Fibroblast of pulmonary artery (primary cell): Measurements from ENCODE around the gene STX8.
A peak's percentile ranks its signal among the peaks of the same experiment; 100 is the strongest.

Experiments
- DNase-seq: peaks from one replicate; pipeline ENCODE4 v3.0.0-alpha.2; 2010; ENCODE audit warnings: low read depth
- H3K4me3 ChIP-seq: replicated peaks from 2 replicates; pipeline ENCODE4 v1.5.1; 2011; ENCODE audit warnings: low read depth, mild to moderate bottlenecking, control low read depth, low read length, moderate library complexity
- CTCF ChIP-seq: IDR thresholded peaks from 2 replicates; pipeline ENCODE4 v1.5.1; 2011; ENCODE audit warnings: mild to moderate bottlenecking, control low read depth, low read length, inconsistent platforms; ENCODE audit errors: missing control alignments

Gene STX8

GRCh38 chr17:9470171-9470570, 105.4 kb downstream of the STX8 start:
- TF ChIP-seq CTCF, result no peak
- DNase-seq, result peak; percentile 50
- no peak overlapping the region for H3K4me3 ChIP-seq

GRCh38 chr17:9468937-9469336, 106.7 kb downstream of the STX8 start:
- DNase-seq, result no peak
- TF ChIP-seq CTCF, result no peak
- no peak overlapping the region for H3K4me3 ChIP-seq

- no peak for DNase-seq
- H3K4me3 ChIP-seq, result no peak overlapping the region
- TF ChIP-seq CTCF, result no peak
Measured at GRCh38 chr17:9468532-9468931, 107.1 kb downstream of the STX8 start.

GRCh38 chr17:9467518-9467917, 108.1 kb downstream of the STX8 start:
- no peak for DNase-seq
- no peak for TF ChIP-seq CTCF
- no peak overlapping the region for H3K4me3 ChIP-seq

- peak; percentile 92 for DNase-seq
- peak; percentile 40 for TF ChIP-seq CTCF
- no peak overlapping the region for H3K4me3 ChIP-seq
Measured at GRCh38 chr17:9465210-9465921, 110.3 kb downstream of the STX8 start.

GRCh38 chr17:9457005-9457404, 118.6 kb downstream of the STX8 start:
- no peak for TF ChIP-seq CTCF
- DNase-seq, result no peak
- no peak overlapping the region for H3K4me3 ChIP-seq

GRCh38 chr17:9456330-9456729, 119.3 kb downstream of the STX8 start:
- TF ChIP-seq CTCF, result no peak
- DNase-seq, result no peak
- no peak overlapping the region for H3K4me3 ChIP-seq
